Chondrocyte (in vitro differentiated cells): ENCODE data around the gene MAN1A1. TPM values are rescaled to one million over a fixed set of nuclear protein-coding genes. Genes with fewer than 3 reads are reported as not detected.

ENCODE experiments used
- DNase-seq: peaks from one replicate; pipeline ENCODE4 v3.0.0; 2021; ENCODE audit warnings: mixed read lengths, low spot score
- H3K27ac Mint-ChIP-seq: one replicate; pipeline ENCODE4 v1.8.0; 2021; ENCODE audit warnings: mild to moderate bottlenecking, moderate library complexity, mixed read lengths; ENCODE audit not compliant: unreplicated experiment
- H3K27me3 Mint-ChIP-seq: 2 replicates; pipeline ENCODE4 v1.8.0; 2021; ENCODE audit warnings: low read depth, mixed read lengths
- H3K36me3 Mint-ChIP-seq: 2 replicates; pipeline ENCODE4 v1.8.0; 2021; ENCODE audit warnings: low read depth, mixed read lengths
- H3K4me1 Mint-ChIP-seq: 2 replicates; pipeline ENCODE4 v1.8.0; 2021; ENCODE audit warnings: low read depth, mild to moderate bottlenecking, mixed read lengths
- H3K4me3 Mint-ChIP-seq: one replicate; pipeline ENCODE4 v1.8.0; 2021; ENCODE audit warnings: mild to moderate bottlenecking, moderate library complexity, mixed read lengths; ENCODE audit not compliant: unreplicated experiment
- H3K9me3 Mint-ChIP-seq: 2 replicates; pipeline ENCODE4 v1.8.0; 2021; ENCODE audit warnings: low read depth, mixed read lengths
- CTCF ChIP-seq: fragments of 200-600 bp; sonication (generic); IDR thresholded peaks from 2 replicates; pipeline ENCODE4 v1.5.0; 2021; ENCODE audit warnings: antibody characterized with exemption, mild to moderate bottlenecking, moderate library complexity
- total RNA-seq: library from RNA; stranded (reverse); gene quantifications from 3 replicates; pipeline ENCODE4 v1.2.1, GENCODE V29; 2021

Gene MAN1A1
- total RNA-seq, 1 donor from 2014 or later: 7.2 TPM

GRCh38 chr6:119255492-119255891, 94.1 kb downstream of the MAN1A1 start:
- Mint-ChIP-seq H3K36me3 (no peaks in the 10 kb centered on the region), H3K4me3 (no peak overlapping the region), H3K4me1 (no peaks in the 10 kb centered on the region), H3K9me3 (no peaks in the 10 kb centered on the region), H3K27ac (no peak overlapping the region), H3K27me3 (no peaks in the 10 kb centered on the region)
- no peak for TF ChIP-seq CTCF
- no peak for DNase-seq

GRCh38 chr6:119250036-119250435, 99.5 kb downstream of the MAN1A1 start:
- no peaks in the 10 kb centered on the region for H3K27me3 Mint-ChIP-seq
- H3K9me3 Mint-ChIP-seq: no peaks in the 10 kb centered on the region
- no peaks in the 10 kb centered on the region for H3K4me1 Mint-ChIP-seq
- no peak overlapping the region for H3K27ac Mint-ChIP-seq
- H3K36me3 Mint-ChIP-seq: no peaks in the 10 kb centered on the region
- TF ChIP-seq CTCF: no peak
- H3K4me3 Mint-ChIP-seq: no peak overlapping the region
- DNase-seq: no peak

GRCh38 chr6:119249319-119249718, 100.2 kb downstream of the MAN1A1 start:
- Mint-ChIP-seq H3K9me3 (no peaks in the 10 kb centered on the region), H3K4me3 (no peak overlapping the region), H3K4me1 (no peaks in the 10 kb centered on the region), H3K27me3 (no peaks in the 10 kb centered on the region), H3K36me3 (no peaks in the 10 kb centered on the region), H3K27ac (no peak overlapping the region)
- no peak for DNase-seq
- TF ChIP-seq CTCF: no peak

- H3K27me3 Mint-ChIP-seq: no peaks in the 10 kb centered on the region
- TF ChIP-seq CTCF: no peak
Measured at GRCh38 chr6:119247504-119247903, 102.1 kb downstream of the MAN1A1 start.

GRCh38 chr6:119243657-119244056, 105.9 kb downstream of the MAN1A1 start:
- no peak for DNase-seq
- TF ChIP-seq CTCF: no peak
- no peaks in the 10 kb centered on the region for H3K9me3 Mint-ChIP-seq
- no peaks in the 10 kb centered on the region for H3K27me3 Mint-ChIP-seq
- H3K27ac Mint-ChIP-seq: no peak overlapping the region
- H3K36me3 Mint-ChIP-seq: no peaks in the 10 kb centered on the region
- no peak overlapping the region for H3K4me3 Mint-ChIP-seq
- no peaks in the 10 kb centered on the region for H3K4me1 Mint-ChIP-seq

More at GRCh38 chr6:119247504-119247903, 102.1 kb downstream of the MAN1A1 start:
- Mint-ChIP-seq H3K27ac (no peak overlapping the region), H3K4me1 (no peaks in the 10 kb centered on the region), H3K4me3 (no peak overlapping the region), H3K36me3 (no peaks in the 10 kb centered on the region), H3K9me3 (no peaks in the 10 kb centered on the region)
- DNase-seq: no peak
